Measurements from ENCODE around the gene TRPM2. TPM values are rescaled to one million over a fixed set of nuclear protein-coding genes. Genes with fewer than 3 reads are reported as not detected.

Gene TRPM2
- polyA plus RNA-seq, 4 donors = 0.89 to 2.7 (median 2.3) TPM

- no peaks in the 10 kb centered on the region for H3K27me3 ChIP-seq (ENCODE audit: control insufficient read depth in 3 of 3, insufficient read depth in 3 of 3, low read length in 3 of 3)
- 36 to 68% (median 53%) methylated on average over 23 to 24 of the region's 24 CpGs for WGBS, 3 donors
- H3K9me3 ChIP-seq (ENCODE audit: control insufficient read depth in 2 of 2, insufficient read depth in 1 of 2, low read depth in 1 of 2, low read length in 1 of 2) = no peaks in the 10 kb centered on the region
- H3K27ac ChIP-seq (ENCODE audit: low read depth in 1 of 3, low read length in 2 of 3) = no peak overlapping the region
- no peak overlapping the region for H3K4me3 ChIP-seq (ENCODE audit: low read depth in 1 of 3, low read length in 3 of 3)
- FAIRE-seq (no peak), DNase-seq (no peak)
- H3K4me1 ChIP-seq (ENCODE audit: control insufficient read depth in 3 of 3, insufficient read depth in 2 of 3, low read depth in 1 of 3, low read length in 2 of 3) = no peaks in the 10 kb centered on the region
- no peaks in the 10 kb centered on the region for H3K36me3 ChIP-seq (ENCODE audit: control insufficient read depth in 3 of 3, insufficient read depth in 2 of 3, low read depth in 1 of 3, low read length in 3 of 3)
Measured at GRCh38 chr21:44377201-44377921, 23.9 kb downstream of the TRPM2 start.

- Histone ChIP-seq H3K4me1 (ENCODE audit: control insufficient read depth in 3 of 3, insufficient read depth in 2 of 3, low read depth in 1 of 3, low read length in 2 of 3) (no peaks in the 10 kb centered on the region), H3K4me3 (ENCODE audit: low read depth in 1 of 3, low read length in 3 of 3) (no peak overlapping the region), H3K9me3 (ENCODE audit: control insufficient read depth in 2 of 2, insufficient read depth in 1 of 2, low read depth in 1 of 2, low read length in 1 of 2) (no peaks in the 10 kb centered on the region), H3K27ac (ENCODE audit: low read depth in 1 of 3, low read length in 2 of 3) (no peak overlapping the region), H3K27me3 (ENCODE audit: control insufficient read depth in 3 of 3, insufficient read depth in 3 of 3, low read length in 3 of 3) (no peaks in the 10 kb centered on the region), H3K36me3 (ENCODE audit: control insufficient read depth in 3 of 3, insufficient read depth in 2 of 3, low read depth in 1 of 3, low read length in 3 of 3) (no peaks in the 10 kb centered on the region)
- no peak for FAIRE-seq
- 63 to 77% (median 77%) methylated on average over 21 to 22 of the region's 22 CpGs for WGBS, 3 donors
- no peak for DNase-seq
Measured at GRCh38 chr21:44377922-44378645, 24.7 kb downstream of the TRPM2 start.

- FAIRE-seq (no peak), DNase-seq (no peak)
- H3K36me3 ChIP-seq (ENCODE audit: control insufficient read depth in 3 of 3, insufficient read depth in 2 of 3, low read depth in 1 of 3, low read length in 3 of 3) = no peaks in the 10 kb centered on the region
- no peaks in the 10 kb centered on the region for H3K27me3 ChIP-seq (ENCODE audit: control insufficient read depth in 3 of 3, insufficient read depth in 3 of 3, low read length in 3 of 3)
- no peaks in the 10 kb centered on the region for H3K4me1 ChIP-seq (ENCODE audit: control insufficient read depth in 3 of 3, insufficient read depth in 2 of 3, low read depth in 1 of 3, low read length in 2 of 3)
- no peaks in the 10 kb centered on the region for H3K9me3 ChIP-seq (ENCODE audit: control insufficient read depth in 2 of 2, insufficient read depth in 1 of 2, low read depth in 1 of 2, low read length in 1 of 2)
- H3K27ac ChIP-seq (ENCODE audit: low read depth in 1 of 3, low read length in 2 of 3) = no peak overlapping the region
- no peak overlapping the region for H3K4me3 ChIP-seq (ENCODE audit: low read depth in 1 of 3, low read length in 3 of 3)
- WGBS, 3 donors = 90 to 92% (median 92%) methylated on average over 34 of the region's 34 CpGs
Measured at GRCh38 chr21:44378646-44379514, 25.5 kb downstream of the TRPM2 start.

GRCh38 chr21:44379515-44379848, 26.1 kb downstream of the TRPM2 start:
- DNase-seq = no peak
- 78 to 86% (median 82%) methylated on average over 5 of the region's 5 CpGs for WGBS, 3 donors

GRCh38 chr21:44379991-44380865, 26.8 kb downstream of the TRPM2 start:
- WGBS, 3 donors = 65 to 78% (median 78%) methylated on average over 31 of the region's 31 CpGs
- Histone ChIP-seq H3K4me3 (ENCODE audit: low read depth in 1 of 3, low read length in 3 of 3) (no peak overlapping the region), H3K9me3 (ENCODE audit: control insufficient read depth in 2 of 2, insufficient read depth in 1 of 2, low read depth in 1 of 2, low read length in 1 of 2) (no peaks in the 10 kb centered on the region), H3K36me3 (ENCODE audit: control insufficient read depth in 3 of 3, insufficient read depth in 2 of 3, low read depth in 1 of 3, low read length in 3 of 3) (no peaks in the 10 kb centered on the region), H3K27me3 (ENCODE audit: control insufficient read depth in 3 of 3, insufficient read depth in 3 of 3, low read length in 3 of 3) (no peaks in the 10 kb centered on the region), H3K4me1 (ENCODE audit: control insufficient read depth in 3 of 3, insufficient read depth in 2 of 3, low read depth in 1 of 3, low read length in 2 of 3) (no peaks in the 10 kb centered on the region), H3K27ac (ENCODE audit: low read depth in 1 of 3, low read length in 2 of 3) (no peak overlapping the region)
- FAIRE-seq (no peak), DNase-seq (no peak)

More at GRCh38 chr21:44379515-44379848, 26.1 kb downstream of the TRPM2 start:
- H3K4me3 ChIP-seq (ENCODE audit: low read depth in 1 of 3, low read length in 3 of 3) = no peak overlapping the region
- no peaks in the 10 kb centered on the region for H3K27me3 ChIP-seq (ENCODE audit: control insufficient read depth in 3 of 3, insufficient read depth in 3 of 3, low read length in 3 of 3)
- no peak overlapping the region for H3K27ac ChIP-seq (ENCODE audit: low read depth in 1 of 3, low read length in 2 of 3)
- H3K36me3 ChIP-seq (ENCODE audit: control insufficient read depth in 3 of 3, insufficient read depth in 2 of 3, low read depth in 1 of 3, low read length in 3 of 3) = no peaks in the 10 kb centered on the region
- H3K9me3 ChIP-seq (ENCODE audit: control insufficient read depth in 2 of 2, insufficient read depth in 1 of 2, low read depth in 1 of 2, low read length in 1 of 2) = no peaks in the 10 kb centered on the region
- no peaks in the 10 kb centered on the region for H3K4me1 ChIP-seq (ENCODE audit: control insufficient read depth in 3 of 3, insufficient read depth in 2 of 3, low read depth in 1 of 3, low read length in 2 of 3)
- FAIRE-seq = no peak

GRCh38 chr21:44380876-44381275, 27.5 kb downstream of the TRPM2 start:
- 70 to 76% (median 75%) methylated on average over 10 of the region's 10 CpGs for WGBS, 3 donors
- Histone ChIP-seq H3K9me3 (ENCODE audit: control insufficient read depth in 2 of 2, insufficient read depth in 1 of 2, low read depth in 1 of 2, low read length in 1 of 2) (no peaks in the 10 kb centered on the region), H3K27me3 (ENCODE audit: control insufficient read depth in 3 of 3, insufficient read depth in 3 of 3, low read length in 3 of 3) (no peaks in the 10 kb centered on the region), H3K4me1 (ENCODE audit: control insufficient read depth in 3 of 3, insufficient read depth in 2 of 3, low read depth in 1 of 3, low read length in 2 of 3) (no peaks in the 10 kb centered on the region), H3K27ac (ENCODE audit: low read depth in 1 of 3, low read length in 2 of 3) (no peak overlapping the region), H3K36me3 (ENCODE audit: control insufficient read depth in 3 of 3, insufficient read depth in 2 of 3, low read depth in 1 of 3, low read length in 3 of 3) (no peaks in the 10 kb centered on the region), H3K4me3 (ENCODE audit: low read depth in 1 of 3, low read length in 3 of 3) (no peak overlapping the region)
- DNase-seq = no peak
- FAIRE-seq = no peak

- Histone ChIP-seq H3K4me1 (ENCODE audit: control insufficient read depth in 3 of 3, insufficient read depth in 2 of 3, low read depth in 1 of 3, low read length in 2 of 3) (no peaks in the 10 kb centered on the region), H3K36me3 (ENCODE audit: control insufficient read depth in 3 of 3, insufficient read depth in 2 of 3, low read depth in 1 of 3, low read length in 3 of 3) (no peaks in the 10 kb centered on the region), H3K4me3 (ENCODE audit: low read depth in 1 of 3, low read length in 3 of 3) (no peak overlapping the region), H3K27me3 (ENCODE audit: control insufficient read depth in 3 of 3, insufficient read depth in 3 of 3, low read length in 3 of 3) (no peaks in the 10 kb centered on the region), H3K27ac (ENCODE audit: low read depth in 1 of 3, low read length in 2 of 3) (no peak overlapping the region), H3K9me3 (ENCODE audit: control insufficient read depth in 2 of 2, insufficient read depth in 1 of 2, low read depth in 1 of 2, low read length in 1 of 2) (peaks cover 0 to 3% of the 10 kb centered on the region in 2 donors)
- DNase-seq (no peak), FAIRE-seq (no peak)
Measured at GRCh38 chr21:44381874-44382273, 28.5 kb downstream of the TRPM2 start.

- Histone ChIP-seq H3K27ac (ENCODE audit: low read depth in 1 of 3, low read length in 2 of 3) (no peak overlapping the region), H3K36me3 (ENCODE audit: control insufficient read depth in 3 of 3, insufficient read depth in 2 of 3, low read depth in 1 of 3, low read length in 3 of 3) (no peaks in the 10 kb centered on the region), H3K4me3 (ENCODE audit: low read depth in 1 of 3, low read length in 3 of 3) (no peak overlapping the region), H3K4me1 (ENCODE audit: control insufficient read depth in 3 of 3, insufficient read depth in 2 of 3, low read depth in 1 of 3, low read length in 2 of 3) (no peaks in the 10 kb centered on the region), H3K27me3 (ENCODE audit: control insufficient read depth in 3 of 3, insufficient read depth in 3 of 3, low read length in 3 of 3) (no peaks in the 10 kb centered on the region), H3K9me3 (ENCODE audit: control insufficient read depth in 2 of 2, insufficient read depth in 1 of 2, low read depth in 1 of 2, low read length in 1 of 2) (peaks cover 0 to 5% of the 10 kb centered on the region in 2 donors)
- DNase-seq (no peak), FAIRE-seq (no peak)
- WGBS, 3 donors = 84 to 87% (median 85%) methylated on average over 9 of the region's 9 CpGs
Measured at GRCh38 chr21:44382536-44382935, 29.1 kb downstream of the TRPM2 start.
